ENCODE results near the gene S1PR3.

The S1PR3 gene

DNA sequence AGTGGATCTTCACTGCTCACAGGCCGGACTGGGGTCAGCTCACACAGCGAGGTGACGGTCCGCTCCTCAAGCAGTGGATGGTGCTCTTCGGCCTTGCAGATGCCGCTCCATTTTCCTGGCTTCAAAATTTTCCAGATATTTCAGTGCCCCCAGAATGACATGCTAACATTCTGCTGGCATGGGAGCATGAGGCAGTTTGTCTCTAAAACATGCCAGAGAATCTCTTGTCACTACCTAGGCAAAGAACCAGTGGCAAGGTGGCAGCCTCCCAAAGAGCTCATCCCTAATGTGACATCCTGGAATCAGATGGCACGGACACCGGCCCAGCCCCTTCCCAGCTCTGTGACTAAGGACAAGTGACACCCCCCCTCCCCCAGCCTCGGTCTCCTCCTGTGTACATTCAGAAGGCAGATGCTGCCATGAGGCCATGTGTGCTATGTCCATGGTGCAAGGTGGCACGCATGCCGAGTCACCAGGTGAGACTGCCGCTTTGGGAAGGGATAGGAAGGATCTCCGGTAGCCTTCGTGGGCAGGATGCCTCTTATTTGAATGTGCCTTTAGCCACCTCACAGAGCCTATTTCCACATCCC is 2.7 kb downstream of the S1PR3 start:
- no peak for DNase-seq

DNA sequence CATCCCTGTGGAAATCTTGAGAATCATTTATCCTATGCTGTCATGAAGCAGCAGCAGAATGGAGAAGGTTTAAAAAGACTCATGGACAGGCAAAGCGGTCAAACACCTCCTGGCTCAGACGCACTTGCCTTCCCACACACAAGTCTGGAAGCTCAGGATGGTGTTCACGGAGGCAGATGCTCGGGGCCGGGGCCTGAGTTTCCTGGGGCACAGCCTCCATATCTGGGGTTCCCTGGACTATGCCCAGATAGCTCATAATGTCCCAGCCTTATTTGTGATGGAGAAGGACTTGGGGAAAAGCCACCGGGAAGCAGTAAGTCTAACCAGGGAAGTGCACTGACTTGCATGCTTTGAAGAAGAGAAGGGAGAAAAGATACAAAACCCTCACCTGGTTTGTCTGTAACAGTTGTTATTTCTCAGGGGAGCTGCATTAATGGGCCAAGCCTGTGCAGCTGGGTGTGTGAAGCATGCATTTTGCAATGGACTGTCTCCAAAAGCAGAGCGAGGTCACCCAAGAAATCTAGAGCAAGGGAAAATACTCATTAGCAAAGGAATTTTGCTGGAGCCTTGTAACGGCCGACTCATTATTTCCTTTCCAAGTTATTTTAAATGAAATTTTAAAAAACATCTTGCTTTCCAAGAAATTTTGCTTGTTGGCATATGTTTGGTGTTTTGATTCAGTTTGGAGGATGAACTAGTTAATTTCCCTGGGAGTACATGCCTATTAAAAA is 3.4 kb downstream of the S1PR3 start:
- no peak for DNase-seq

DNA sequence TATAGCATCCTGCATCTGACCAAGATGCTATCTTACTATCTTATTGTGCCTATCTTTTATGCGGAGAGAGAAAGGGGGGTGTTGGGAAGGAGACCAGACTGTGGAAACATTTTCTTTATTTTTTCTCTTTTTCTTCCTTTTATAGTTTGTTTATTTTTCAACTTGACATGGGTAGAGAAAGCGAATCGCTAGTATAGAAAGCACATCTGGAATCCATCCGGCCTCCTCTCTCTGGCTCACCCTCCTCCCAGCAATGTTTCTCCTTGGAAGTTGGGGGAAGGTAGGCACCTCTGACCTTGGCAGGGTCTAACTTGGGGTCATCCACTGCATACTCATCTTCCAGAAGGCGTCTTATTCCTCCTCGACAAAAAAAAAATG is 3.9 kb downstream of the S1PR3 start:
- DNase-seq = no peak

DNA sequence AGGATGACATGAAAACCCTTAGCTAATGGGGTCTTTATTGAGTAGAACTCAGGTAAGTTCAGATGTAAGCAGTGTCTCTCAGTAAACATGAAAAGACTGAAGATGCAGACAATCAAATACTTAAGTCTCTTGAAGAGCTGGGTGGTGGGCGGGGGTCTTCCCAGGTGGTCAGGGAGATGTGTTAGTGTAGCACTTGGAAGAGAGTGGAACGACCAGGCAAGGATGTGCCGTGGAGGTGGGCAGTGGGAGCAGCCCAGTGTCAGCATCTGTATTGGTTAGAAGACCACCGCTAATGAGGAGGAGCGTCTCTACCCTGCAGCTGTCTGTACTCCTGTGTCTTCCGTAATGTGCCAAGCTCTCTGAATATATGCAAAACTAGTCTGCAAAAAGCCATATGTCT is 4.4 kb downstream of the S1PR3 start:
- DNase-seq = no peak

DNA sequence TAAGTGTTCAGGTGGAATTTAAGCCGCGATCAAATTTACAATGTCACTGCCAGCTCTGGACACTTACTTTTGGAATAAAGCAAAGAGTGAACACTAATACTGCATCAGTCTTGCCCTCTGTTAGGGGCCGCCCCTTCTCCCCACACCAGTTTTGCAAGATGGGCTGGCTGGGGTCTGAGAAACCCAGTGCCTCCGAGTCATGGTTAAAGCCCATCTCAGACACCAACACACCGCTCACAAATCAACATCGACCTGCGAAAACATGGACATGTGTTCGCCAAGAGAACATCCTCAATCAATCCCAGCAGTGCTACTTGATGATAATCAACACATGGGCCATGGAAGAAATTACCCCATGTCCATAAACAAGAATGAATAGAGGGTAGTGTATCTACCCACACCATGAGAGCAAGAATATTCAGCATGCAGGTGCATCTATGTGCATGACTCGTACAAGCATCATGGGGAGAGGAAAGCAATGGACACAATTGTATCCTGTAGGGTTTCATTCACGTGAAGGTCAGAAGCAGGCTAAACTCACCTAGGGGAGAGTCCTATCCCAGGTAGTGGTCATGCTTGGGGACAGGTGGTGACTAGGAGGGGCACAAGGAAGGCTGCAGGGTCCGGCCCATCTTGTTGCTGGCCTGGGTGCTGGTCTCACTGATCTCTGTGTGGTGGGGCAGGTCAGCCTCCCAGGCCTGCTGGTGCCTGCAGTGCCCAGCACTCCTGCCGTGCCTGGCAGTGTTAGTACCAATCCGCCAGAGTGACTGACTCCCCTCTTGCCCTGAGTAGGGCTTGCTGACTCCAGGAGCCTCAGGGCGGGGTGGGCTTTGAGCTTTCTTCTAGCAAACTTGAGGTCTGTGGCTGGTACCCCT is 5.0 kb downstream of the S1PR3 start:
- no peak for DNase-seq

DNA sequence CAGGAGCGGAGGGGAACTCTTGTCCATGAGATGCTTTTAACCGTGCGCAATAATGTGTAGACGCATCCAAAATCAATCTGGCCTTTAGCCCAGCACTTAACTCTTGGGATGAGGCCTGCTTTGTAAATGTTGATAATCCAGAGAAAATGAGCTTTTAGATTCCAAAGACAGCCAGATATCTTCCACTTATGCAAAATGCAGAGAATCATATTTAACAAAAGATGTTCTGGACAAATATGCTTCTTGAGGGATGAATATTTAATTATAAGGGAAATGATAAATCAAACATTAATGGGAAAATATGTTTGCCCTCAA is 5.6 kb downstream of the S1PR3 start:
- no peak for DNase-seq

DNA sequence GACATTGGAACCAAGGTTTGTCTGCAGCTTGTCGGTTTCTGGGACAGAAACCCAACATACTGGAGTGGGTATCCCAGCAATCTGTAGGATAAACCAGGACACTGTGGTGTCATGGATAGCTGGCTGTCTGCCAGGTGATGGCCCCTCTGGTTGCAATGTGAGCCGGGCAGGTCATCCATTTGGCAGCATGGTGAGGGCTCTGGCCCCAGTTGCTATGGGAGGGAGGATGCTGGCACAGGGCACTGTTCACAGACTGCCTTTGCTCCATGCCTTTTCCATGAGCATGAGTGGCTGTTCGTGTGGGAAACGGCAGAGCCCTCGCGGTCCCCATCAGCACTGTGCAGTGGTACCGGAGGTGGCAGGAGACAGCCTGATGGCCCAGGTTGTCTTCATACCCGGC is 6.4 kb downstream of the S1PR3 start:
- no peak for DNase-seq

DNA sequence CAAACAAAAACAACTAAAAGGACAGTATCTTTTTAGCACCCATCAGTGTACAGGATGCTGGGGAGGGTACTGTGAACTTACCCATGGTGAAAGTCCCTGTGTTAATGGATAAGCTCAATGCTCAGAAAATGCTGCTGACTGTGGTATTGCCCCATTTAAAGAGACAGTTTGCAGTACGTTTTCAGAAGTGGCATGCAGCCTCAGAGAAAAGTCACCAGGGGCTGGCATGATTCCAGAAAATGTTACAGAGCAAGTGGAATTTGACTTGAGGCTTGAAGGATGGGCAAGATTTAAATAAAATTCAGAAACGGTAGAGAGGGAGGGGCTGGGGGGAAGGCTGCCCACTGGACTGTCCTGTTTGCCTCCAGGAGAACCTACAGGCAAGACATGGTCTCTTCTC is 7.2 kb downstream of the S1PR3 start:
- DNase-seq = no peak

DNA sequence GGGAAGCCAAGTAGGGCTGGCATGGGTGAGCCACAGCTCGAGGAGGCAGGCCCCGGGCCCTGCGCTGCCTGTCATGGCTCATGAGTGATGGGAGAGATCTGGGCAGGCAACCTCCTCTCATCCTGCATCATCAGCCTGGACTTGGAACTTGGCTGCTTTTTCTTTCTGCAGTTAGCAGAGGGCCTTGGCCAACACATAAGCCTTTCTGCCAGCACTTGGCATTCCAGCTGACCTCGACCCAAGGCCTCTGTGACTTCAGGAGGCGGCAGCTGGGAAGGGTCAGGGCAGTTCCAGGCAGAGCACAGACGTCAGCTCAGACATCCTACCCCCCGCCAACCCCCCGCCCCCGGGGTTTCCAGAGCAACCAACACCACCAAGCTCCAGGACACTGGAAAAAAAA is 7.6 kb downstream of the S1PR3 start:
- no peak for DNase-seq

DNA sequence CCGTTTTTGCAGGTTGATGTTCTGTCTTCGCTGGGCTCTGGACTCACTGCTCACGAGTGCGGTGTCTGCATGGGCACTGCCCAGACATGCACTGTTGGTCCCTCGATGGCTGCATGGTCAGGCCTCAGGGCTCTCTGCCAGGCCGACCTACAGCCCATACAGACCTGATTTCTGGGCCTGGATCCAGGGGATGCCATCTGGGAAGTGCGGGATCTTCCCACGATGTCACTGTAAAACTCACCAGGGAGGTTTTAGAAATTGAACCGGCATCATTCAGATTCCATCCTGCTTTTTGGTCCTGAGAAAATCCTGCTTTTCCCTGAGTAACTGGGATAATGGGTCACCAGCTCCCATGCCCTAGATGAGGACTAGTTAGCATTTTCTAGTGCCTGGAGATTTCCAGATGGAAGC is 9.1 kb downstream of the S1PR3 start:
- no peak for DNase-seq

DNA sequence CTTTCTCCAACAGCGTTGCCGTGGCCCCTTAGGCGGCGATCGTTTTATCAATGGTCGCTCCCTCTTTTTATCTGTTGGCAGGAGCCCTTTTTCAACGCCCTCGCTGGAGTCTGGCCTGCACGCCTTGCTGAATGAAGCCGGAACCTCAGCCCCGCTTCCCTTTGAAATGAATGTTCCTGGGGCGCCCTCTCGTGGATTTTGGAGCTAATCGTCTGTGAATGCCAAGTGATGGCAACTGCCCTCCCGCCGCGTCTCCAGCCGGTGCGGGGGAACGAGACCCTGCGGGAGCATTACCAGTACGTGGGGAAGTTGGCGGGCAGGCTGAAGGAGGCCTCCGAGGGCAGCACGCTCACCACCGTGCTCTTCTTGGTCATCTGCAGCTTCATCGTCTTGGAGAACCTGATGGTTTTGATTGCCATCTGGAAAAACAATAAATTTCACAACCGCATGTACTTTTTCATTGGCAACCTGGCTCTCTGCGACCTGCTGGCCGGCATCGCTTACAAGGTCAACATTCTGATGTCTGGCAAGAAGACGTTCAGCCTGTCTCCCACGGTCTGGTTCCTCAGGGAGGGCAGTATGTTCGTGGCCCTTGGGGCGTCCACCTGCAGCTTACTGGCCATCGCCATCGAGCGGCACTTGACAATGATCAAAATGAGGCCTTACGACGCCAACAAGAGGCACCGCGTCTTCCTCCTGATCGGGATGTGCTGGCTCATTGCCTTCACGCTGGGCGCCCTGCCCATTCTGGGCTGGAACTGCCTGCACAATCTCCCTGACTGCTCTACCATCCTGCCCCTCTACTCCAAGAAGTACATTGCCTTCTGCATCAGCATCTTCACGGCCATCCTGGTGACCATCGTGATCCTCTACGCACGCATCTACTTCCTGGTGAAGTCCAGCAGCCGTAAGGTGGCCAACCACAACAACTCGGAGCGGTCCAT is 10.0 kb downstream of the S1PR3 start:
- DNase-seq = peak; percentile 68

DNA sequence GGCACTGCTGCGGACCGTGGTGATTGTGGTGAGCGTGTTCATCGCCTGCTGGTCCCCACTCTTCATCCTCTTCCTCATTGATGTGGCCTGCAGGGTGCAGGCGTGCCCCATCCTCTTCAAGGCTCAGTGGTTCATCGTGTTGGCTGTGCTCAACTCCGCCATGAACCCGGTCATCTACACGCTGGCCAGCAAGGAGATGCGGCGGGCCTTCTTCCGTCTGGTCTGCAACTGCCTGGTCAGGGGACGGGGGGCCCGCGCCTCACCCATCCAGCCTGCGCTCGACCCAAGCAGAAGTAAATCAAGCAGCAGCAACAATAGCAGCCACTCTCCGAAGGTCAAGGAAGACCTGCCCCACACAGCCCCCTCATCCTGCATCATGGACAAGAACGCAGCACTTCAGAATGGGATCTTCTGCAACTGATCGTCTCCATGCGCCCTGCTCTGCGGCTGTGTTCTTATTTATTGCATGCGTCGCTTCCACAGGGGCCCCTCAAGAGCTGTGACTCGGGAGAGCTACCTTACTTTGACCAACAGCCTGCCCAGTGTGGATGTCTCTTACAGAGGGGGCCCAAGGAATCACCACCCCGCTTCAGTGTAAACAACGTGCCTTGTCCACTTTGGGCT is 10.8 kb downstream of the S1PR3 start:
- DNase-seq = no peak

DNA sequence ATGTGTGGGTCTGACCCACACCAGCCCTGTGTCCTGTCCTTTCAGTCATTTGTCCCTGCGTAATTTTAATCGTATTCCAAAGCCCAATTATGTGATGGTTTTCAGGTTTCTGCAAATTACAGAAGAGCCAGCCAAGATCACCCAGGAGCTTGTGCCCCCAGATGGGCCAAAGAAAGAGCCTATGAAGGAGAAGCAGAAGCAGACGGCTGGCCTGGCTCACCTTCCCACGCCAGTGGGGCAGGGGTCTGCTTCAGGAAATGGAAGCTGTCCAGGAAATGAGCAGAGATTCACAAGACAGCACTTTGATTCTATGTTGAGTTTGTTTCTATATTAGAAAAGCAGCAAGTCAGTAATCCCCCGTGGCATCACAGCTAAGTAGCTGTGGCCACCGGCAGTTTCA is 11.7 kb downstream of the S1PR3 start:
- DNase-seq = no peak

DNA sequence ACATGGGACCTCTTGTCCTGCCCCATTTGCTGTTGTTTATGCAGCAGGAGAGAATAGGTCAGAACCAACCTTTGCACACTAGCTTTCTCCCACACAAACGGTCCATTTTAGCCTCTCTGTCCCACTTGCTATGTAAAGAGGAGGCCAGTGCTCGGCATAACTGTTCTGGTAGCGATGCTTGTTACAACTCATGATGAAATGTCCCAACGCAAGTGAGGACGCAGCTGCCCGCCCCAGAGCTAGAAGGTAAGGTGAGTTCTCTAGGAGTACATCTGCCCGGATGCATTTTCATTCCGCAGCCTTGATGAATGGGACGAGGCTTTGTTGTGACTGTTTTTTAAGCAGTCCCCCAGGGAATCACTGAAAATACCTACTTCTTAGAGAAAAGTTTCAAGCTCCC is 14.1 kb downstream of the S1PR3 start:
- DNase-seq = no peak

DNA sequence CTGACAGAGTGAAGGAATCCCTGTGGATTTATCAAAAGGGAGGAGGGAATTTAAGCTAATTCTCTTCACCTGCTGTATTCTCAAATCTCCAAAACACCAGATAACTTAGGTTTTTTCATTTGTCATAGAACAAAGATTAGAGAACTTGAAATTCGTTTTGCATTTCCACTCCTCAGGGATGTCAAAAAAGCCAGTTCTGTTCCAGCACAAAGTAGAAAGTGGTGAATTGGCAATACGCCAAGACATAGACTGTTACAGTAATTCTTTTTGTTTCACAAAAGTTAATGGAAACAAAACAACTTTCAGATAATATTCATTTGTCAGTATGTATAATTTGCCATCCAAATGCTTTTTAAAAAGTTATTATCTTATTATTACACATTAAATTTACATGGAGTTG is 15.0 kb downstream of the S1PR3 start:
- no peak for DNase-seq

DNA sequence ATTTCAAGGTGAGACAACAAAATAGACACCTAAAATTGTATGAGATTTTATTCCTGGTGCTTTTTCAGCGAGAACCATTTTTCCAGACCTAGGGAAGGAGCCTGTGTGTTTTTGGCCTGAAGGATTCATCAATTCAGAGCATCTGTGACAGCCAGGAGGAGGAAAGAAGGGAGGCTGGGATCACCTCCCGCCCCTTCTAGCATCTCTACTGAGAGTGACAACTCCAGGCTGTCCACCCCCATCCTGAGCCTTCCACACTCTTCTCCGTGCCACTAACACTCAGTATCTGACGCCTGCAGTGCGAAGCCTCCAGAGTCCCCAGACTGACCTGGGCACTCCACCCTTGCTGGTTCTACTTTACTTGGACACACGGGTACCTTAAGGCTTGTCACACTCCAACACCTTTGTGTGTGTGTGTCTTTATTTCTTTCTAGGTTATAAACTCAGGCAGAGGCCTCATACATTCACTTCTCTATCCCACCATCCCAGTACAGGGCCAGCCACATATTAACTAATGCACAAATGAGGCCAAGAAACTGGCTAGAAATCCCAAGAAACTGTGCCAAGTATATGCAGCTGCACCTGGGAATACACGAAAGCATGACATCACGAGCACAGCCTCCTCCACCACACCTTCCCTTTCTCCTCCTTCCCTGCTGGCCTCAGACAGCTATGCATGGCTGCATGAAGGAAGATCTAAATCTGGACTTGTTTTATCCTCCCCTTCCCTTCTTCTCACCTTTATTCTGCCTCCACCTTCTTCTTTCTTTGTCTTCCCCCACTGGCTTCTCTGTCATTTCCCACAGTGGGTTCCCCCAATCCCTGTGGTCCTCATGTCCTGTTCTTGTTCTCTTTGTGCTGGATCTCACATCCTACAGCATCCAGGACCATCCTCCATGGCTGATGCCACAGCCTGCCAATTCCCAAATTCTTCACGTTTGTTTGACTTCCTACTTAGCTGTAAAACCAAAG is 16.0 kb downstream of the S1PR3 start:
- no peak for DNase-seq

DNA sequence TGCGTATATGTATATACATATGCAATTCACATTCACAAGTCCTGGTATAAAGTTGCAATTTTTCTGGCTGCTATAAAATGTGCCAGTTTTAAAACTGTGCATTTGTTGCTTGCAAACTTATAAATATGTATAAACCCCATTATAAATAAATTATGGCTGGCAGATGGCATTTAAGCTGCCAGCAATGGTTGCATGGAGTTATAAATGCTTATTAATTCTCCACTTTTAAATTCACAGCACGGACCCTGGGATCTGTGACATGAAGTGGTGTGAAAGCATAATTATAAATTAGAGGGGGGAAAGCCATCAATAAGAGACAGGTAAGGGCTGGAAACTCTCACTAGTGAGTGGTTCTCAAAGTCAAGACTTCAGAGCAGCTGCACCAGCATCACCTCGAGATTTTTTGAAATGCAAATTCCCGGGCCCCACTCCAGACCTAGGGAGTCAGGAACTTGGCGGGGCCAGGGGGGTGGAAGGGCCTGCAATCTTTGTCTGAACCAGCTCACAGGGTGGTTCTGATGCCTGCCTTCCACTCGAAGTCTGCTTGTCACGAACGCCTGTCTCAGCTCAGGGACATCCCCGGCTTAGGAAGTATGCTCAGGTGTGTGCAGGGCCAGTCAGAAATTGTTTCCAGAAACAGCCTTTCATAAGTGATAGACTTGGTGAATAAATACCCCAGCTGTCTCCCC is 16.9 kb downstream of the S1PR3 start:
- no peak for DNase-seq

DNA sequence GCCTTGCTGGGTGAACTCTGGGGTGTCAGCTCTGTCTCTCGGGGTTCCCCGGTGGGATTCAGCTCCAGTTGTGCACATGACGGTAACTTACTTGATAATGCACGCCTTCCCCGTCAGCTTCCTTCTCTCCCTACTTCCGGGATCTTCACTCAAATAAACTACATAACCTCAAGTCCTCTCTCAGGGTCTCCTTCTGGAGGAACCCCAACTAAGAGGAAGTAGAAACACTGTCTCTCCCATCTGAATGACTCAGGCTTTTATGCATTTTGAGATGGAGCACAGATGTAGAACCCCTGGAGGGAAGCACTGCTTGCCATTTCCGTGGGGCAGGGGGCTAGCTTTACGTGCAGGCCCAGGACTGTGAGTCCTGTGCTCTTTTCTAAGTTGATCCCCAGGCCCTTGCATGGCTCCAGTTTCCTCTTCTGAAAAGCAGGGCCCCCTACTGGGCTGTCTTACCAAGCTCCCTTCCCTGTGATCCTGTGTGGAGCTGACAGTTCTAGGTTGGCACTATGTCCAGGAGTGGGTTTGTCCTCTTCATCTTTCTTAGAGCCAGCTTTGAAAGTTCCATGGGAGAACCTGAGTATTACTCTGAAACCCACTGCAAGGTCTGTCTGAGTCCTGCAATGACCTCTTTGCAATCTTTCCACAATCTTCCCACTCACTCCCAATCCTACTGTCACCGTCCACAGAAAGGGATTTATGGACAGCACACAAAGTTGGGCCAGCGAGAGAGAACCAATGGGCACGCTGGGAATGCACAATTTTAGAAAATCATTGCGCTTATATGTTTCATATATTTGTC is 17.7 kb downstream of the S1PR3 start:
- no peak for DNase-seq

DNA sequence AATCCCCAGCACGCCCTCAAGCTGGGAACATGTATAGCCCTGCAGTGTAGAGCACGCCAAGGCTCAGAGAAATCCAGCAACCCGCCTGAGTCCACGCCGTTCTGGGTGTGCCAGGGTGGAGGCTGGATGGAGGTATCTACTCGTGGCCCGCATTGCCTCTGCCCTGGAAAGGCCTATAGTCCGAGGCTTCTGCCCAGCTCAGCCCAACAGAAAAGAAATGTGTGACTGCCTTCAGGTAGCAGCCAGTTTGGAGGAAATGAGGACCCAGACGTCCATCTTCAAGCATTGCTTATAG is 18.2 kb downstream of the S1PR3 start:
- DNase-seq = no peak

DNA sequence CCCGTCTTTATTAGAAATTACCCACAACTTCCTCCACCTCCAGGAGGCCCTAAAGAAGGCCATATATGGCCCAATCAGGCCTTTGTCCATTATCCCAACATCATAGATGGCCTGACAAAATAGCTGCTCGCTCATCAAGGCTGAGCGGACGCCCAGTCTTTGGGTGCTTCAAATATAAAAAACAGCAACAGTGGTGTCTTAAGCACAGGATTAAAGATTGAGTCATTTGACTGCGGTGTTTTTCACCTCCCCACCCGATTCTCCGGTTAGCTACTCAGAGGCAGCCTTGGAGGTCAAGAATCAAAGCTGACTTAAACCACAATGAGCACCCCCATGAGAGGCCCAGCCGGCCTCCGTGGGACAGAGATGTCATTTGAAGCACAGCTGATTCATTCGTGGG is 18.8 kb downstream of the S1PR3 start:
- no peak for DNase-seq

All from CD4-positive, alpha-beta T cell treated with Interleukin-17A for 1 hour (primary cell).